ENCODE measurements around the gene CBL. TPM values are rescaled to one million over a fixed set of nuclear protein-coding genes. Genes with fewer than 3 reads are reported as not detected.

Gene CBL
- total RNA-seq, 2 experiments from 2014 or later, result 19.2 to 59.1 TPM

- TF ChIP-seq EZH2phosphoT487 (IDR thresholded peaks at IDR 0.05; ENCODE audit: borderline replicate concordance, low read depth, low read length), result no peak
- no peak for TF ChIP-seq CTCF (conservative IDR thresholded peaks at IDR 0.05; ENCODE audit: low read length)
- BruUV-seq (replicated peaks), result no TSS peak
- Histone ChIP-seq H2AFZ (ENCODE audit: low read length) (peak overlapping the region; percentile 36), H3K4me2 (ENCODE audit: low read length) (no peak overlapping the region), H3K27ac (ENCODE audit: low read depth, low read length, poor library complexity, severe bottlenecking) (no peak overlapping the region), H3K4me1 (ENCODE audit: insufficient read depth, low read length, poor library complexity, severe bottlenecking) (peaks cover 21% of the 10 kb centered on the region), H3K79me2 (ENCODE audit: insufficient read depth, low read depth, low read length) (peaks cover 10% of the 10 kb centered on the region; the same call in 1 of the 2 replicates), H4K20me1 (ENCODE audit: insufficient read depth, low read length) (no peaks in the 10 kb centered on the region), H3K4me3 (ENCODE audit: low read depth, low read length, poor library complexity, severe bottlenecking) (no peak overlapping the region), H3K36me3 (ENCODE audit: insufficient read depth, low read length) (peaks cover 6% of the 10 kb centered on the region; the same call in 1 of the 2 replicates), H3K9me3 (ENCODE audit: low read length) (no peaks in the 10 kb centered on the region), H3K9me2 (ENCODE audit: insufficient read depth, low read length) (no peaks in the 10 kb centered on the region)
- intact Hi-C loops (cut with micrococcal nuclease; ENCODE audit: unreplicated experiment), result no loop called here
- POLR2A ChIA-PET, result no interaction called here
- no peak for DNase-seq (ENCODE audit: low spot score)
- CTCF ChIA-PET (ENCODE audit: unreplicated experiment), result no interaction called here
These were observed 126.1 kb downstream of the CBL start for GRCh38 chr11:119332111-119332765.

GRCh38 chr11:119334174-119334930, 128.2 kb downstream of the CBL start, which contains the start of gene RNF26:
Gene RNF26 (plus strand): TSS chr11:119334527. CDS start chr11:119335123, 596 bp downstream.
- peak within 1 kb of the TSS; percentile 81 for H3K4me3 ChIP-seq (ENCODE audit: low read depth, low read length, poor library complexity, severe bottlenecking)
- DNase-seq (ENCODE audit: low spot score), result peak; percentile 99
- BruUV-seq (replicated peaks), result TSS peak; percentile 89
- peaks cover 10% of the 10 kb centered on the region; the same call in 1 of the 2 replicates for H3K79me2 ChIP-seq (ENCODE audit: insufficient read depth, low read depth, low read length)
- intact Hi-C loops (cut with micrococcal nuclease; ENCODE audit: unreplicated experiment), result no loop called here
- no peaks in the 10 kb centered on the region for H4K20me1 ChIP-seq (ENCODE audit: insufficient read depth, low read length)
- peaks cover 6% of the 10 kb centered on the region; the same call in 1 of the 2 replicates for H3K36me3 ChIP-seq (ENCODE audit: insufficient read depth, low read length)
- ChIA-PET CTCF (ENCODE audit: unreplicated experiment) (interaction anchor here (0.6 to 1.0 kb wide), 4 partner anchors 11 to 222 kb away, joined by 3 to 4 read pairs (median 3); no protein-coding TSS in a partner anchor), POLR2A (interaction anchor here (0.5 to 1.8 kb wide), 6 partner anchors 11 to 272 kb away, joined by 3 to 5 read pairs (median 4); no protein-coding TSS in a partner anchor)
- no peaks in the 10 kb centered on the region for H3K9me2 ChIP-seq (ENCODE audit: insufficient read depth, low read length)
- no peak for TF ChIP-seq CTCF (conservative IDR thresholded peaks at IDR 0.05; ENCODE audit: low read length)
- no peak for TF ChIP-seq EZH2phosphoT487 (IDR thresholded peaks at IDR 0.05; ENCODE audit: borderline replicate concordance, low read depth, low read length)
- H3K4me1 ChIP-seq (ENCODE audit: insufficient read depth, low read length, poor library complexity, severe bottlenecking), result peaks cover 40% of the 10 kb centered on the region
- H3K9me3 ChIP-seq (ENCODE audit: low read length), result no peaks in the 10 kb centered on the region
- peak within 1 kb of the TSS; percentile 91 for H3K4me2 ChIP-seq (ENCODE audit: low read length)
- peak within 1 kb of the TSS; percentile 50 for H3K27ac ChIP-seq (ENCODE audit: low read depth, low read length, poor library complexity, severe bottlenecking)
- H2AFZ ChIP-seq (ENCODE audit: low read length), result peak within 1 kb of the TSS; percentile 83
